SJSA1 (cell line): ENCODE measurements around the gene CEP170B. TPM values are rescaled to one million over a fixed set of nuclear protein-coding genes. Genes with fewer than 3 reads are reported as not detected.
"Not testable (repeated sequence)": the region's sequence is repeated elsewhere in the genome, so short reads cannot be mapped to it uniquely, and the experiment has no call there.

Experiments
- DNase-seq, 2 experiments: peaks; one replicate each; pipeline ENCODE4 v3.0.0-alpha.2; 2015 to 2020; ENCODE audit warnings: low spot score in 2 of 2, low read depth in 1 of 2
- H3K27ac ChIP-seq: fragments of 250-450 bp; sonication (Bioruptor Pico); 2 replicates; pipeline ENCODE4 v1.5.1; 2020; ENCODE audit warnings: mild to moderate bottlenecking, moderate library complexity
- H3K27me3 ChIP-seq: fragments of 250-450 bp; sonication (Bioruptor Pico); replicated peaks from 2 replicates; pipeline ENCODE4 v1.5.1; 2020; ENCODE audit warnings: mild to moderate bottlenecking, moderate library complexity
- H3K36me3 ChIP-seq: fragments of 250-450 bp; sonication (Bioruptor Pico); 2 replicates; pipeline ENCODE4 v1.5.1; 2020; ENCODE audit warnings: mild to moderate bottlenecking
- H3K4me1 ChIP-seq: fragments of 250-450 bp; sonication (Bioruptor Pico); replicated peaks from 2 replicates; pipeline ENCODE4 v1.6.1; 2021; ENCODE audit warnings: mild to moderate bottlenecking
- H3K4me3 ChIP-seq: fragments of 250-450 bp; sonication (Bioruptor Pico); 2 replicates; pipeline ENCODE4 v1.5.1; 2020; ENCODE audit warnings: mild to moderate bottlenecking
- H3K9me3 ChIP-seq: fragments of 250-450 bp; sonication (Bioruptor Pico); replicated peaks from 2 replicates; pipeline ENCODE4 v1.5.1; 2020; ENCODE audit warnings: mild to moderate bottlenecking
- total RNA-seq: library from RNA; depleted of rRNA; stranded (reverse); fragments of >200 nt; shearing (Covaris generic); gene quantifications from 2 replicates; pipeline ENCODE4 v1.2.3, GENCODE V29; 2014

CEP170B gene
- total RNA-seq, 1 experiment from 2014 or later: 9.3 TPM

GRCh38 chr14:104883681-104884361 is 18.8 kb downstream of the CEP170B start:
- no peaks in the 10 kb centered on the region for H3K4me1 ChIP-seq
- H3K36me3 ChIP-seq: peaks cover 20% of the 10 kb centered on the region
- H3K27ac ChIP-seq: no peak overlapping the region
- H3K4me3 ChIP-seq: no peak overlapping the region
- no peaks in the 10 kb centered on the region for H3K9me3 ChIP-seq
- H3K27me3 ChIP-seq: no peaks in the 10 kb centered on the region
- DNase-seq: no peak

DNA sequence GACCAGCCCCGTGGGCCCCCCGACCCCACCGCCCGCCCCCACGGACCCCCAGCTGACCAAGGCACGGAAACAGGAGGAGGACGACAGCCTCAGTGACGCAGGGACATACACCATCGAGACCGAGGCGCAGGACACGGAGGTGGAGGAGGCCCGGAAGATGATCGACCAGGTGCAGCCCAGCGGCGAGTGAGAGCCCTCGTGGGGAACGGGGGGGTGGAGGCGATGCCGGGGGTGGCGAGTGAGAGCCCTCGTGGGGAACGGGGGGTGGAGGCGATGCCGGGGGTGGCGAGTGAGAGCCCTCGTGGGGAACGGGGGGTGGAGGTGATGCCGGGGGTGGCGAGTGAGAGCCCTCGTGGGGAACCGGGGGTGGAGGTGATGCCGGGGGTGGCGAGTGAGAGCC is 19.3 kb downstream of the CEP170B start:
- not testable (repeated sequence) for DNase-seq, H3K9me3 ChIP-seq, H3K4me3 ChIP-seq, H3K27me3 ChIP-seq, H3K4me1 ChIP-seq, H3K27ac ChIP-seq
- H3K36me3 ChIP-seq: peaks cover 20% of the 10 kb centered on the region

DNA sequence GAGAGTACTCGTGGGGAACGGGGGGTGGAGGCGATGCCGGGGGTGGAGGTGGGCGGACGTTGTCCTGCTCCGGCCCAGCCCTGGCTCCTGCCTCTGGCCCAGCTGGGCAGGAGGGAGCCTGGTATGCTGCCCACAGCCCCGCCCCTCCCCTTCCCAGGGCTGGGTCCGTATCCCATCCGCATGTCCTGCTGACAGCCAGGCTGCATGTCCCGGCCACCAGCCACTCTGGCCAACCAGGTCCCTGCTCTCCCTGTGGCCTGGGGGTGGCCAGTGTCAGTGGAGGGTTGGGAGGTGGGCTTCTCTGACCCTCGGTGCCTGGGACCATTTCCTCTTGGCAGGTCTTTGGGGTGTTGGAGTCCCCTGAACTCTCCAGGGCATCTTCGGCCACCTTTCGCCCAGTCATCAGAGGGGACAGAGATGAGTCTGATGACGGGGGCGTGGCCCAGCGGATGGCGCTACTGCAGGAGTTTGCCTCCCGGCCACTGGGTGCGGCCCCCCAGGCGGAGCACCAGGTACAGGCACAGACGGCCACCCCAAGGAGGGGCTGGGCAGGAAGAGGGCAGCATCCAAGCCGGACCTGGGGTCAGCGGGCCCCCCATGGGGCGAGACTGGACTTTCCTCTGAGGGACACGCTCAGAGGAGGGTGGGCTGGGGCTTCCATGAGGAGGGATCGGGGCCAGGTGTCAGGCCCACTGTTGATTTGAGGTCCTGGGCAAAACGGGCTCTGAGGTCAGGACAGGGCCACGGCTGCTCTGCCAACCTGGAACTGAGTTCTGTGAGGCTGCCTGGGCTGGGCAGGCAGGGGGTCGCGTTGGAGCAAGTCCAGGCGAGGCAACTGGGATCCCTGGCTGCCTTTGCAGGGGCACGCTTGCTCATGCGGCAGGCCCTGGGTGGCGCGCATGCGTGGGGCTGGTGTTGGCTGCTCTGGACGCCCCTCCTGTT is 20.2 kb downstream of the CEP170B start:
- Histone ChIP-seq H3K27me3 (no peaks in the 10 kb centered on the region), H3K4me1 (no peaks in the 10 kb centered on the region), H3K27ac (no peak overlapping the region), H3K36me3 (peaks cover 20% of the 10 kb centered on the region), H3K4me3 (no peak overlapping the region), H3K9me3 (no peaks in the 10 kb centered on the region)
- DNase-seq: no peak

DNA sequence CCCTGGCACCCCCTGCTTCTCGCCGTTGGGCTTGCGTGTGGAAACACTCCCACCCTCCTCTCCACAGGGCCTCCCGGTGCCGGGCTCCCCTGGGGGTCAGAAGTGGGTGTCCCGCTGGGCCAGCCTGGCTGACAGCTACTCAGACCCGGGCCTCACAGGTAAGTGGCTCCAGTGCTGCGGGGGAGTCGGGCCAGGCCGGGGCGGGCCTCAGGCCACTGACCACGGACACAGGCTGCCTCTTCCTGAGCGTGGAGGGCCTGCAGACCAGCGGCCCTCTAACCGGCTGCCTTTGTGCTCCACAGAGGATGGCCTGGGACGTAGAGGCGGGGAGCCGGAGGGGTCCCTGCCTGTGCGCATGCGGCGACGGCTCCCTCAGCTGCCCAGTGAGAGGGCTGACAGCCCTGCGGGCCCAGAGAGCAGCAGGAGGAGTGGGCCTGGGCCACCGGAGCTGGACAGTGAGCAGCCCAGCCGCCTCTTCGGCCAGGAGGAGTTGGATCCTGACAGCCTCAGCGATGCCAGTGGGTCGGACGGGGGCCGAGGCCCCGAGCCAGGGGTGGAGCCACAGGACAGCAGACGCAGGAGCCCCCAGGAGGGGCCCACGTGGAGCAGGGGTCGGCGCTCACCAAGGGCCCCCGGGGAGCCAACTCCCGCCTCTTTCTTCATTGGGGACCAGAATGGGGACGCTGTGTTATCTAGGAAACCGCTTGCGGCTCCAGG is 21.1 kb downstream of the CEP170B start:
- Histone ChIP-seq H3K4me3 (no peak overlapping the region), H3K9me3 (no peaks in the 10 kb centered on the region), H3K27ac (no peak overlapping the region), H3K4me1 (no peaks in the 10 kb centered on the region), H3K27me3 (no peaks in the 10 kb centered on the region), H3K36me3 (peaks cover 16% of the 10 kb centered on the region)
- no peak for DNase-seq

GRCh38 chr14:104886690-104887622 is 21.9 kb downstream of the CEP170B start:
- Histone ChIP-seq H3K27me3 (no peaks in the 10 kb centered on the region), H3K27ac (no peak overlapping the region), H3K4me1 (no peaks in the 10 kb centered on the region), H3K9me3 (no peaks in the 10 kb centered on the region), H3K36me3 (peaks cover 16% of the 10 kb centered on the region), H3K4me3 (no peak overlapping the region)
- DNase-seq: no peak

DNA sequence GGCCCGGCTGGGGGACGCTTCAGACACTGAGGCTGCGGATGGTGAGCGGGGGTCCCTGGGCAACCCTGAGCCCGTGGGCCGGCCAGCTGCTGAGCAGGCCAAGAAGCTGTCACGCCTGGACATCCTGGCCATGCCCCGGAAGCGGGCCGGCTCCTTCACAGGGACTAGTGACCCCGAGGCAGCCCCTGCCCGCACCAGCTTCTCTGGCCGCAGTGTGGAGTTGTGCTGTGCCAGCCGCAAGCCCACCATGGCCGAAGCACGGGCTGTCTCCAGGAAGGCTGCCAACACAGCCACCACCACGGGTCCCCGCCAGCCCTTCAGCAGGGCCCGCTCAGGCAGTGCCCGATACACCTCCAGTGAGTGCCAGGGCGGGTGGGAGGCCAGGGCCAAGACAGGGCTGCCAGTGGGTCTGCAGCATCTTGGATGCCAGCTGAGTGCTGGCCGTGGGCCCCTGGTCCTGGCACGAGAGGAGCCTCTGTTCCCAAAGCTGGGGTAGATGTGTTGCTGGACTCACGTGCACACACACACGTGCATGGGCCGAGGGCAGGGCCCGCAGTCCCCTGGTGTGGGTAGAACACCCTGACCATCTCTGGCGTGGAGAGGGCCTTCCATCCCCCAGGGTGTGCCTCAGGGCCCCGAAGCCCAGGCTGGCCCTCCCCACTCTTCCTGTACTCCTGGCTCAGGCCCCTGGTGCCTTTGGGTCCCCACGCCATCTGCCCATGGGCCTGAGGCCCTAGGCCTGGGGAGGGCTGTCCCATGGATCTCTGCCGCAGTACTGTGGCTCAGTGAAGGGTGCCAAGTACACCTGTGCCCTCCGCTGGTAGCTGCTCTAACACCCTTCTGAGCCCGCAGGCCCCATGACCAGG is 22.8 kb downstream of the CEP170B start:
- Histone ChIP-seq H3K9me3 (no peaks in the 10 kb centered on the region), H3K27ac (no peak overlapping the region), H3K36me3 (peaks cover 16% of the 10 kb centered on the region), H3K4me3 (no peak overlapping the region), H3K4me1 (no peaks in the 10 kb centered on the region), H3K27me3 (no peaks in the 10 kb centered on the region)
- no peak for DNase-seq

DNA sequence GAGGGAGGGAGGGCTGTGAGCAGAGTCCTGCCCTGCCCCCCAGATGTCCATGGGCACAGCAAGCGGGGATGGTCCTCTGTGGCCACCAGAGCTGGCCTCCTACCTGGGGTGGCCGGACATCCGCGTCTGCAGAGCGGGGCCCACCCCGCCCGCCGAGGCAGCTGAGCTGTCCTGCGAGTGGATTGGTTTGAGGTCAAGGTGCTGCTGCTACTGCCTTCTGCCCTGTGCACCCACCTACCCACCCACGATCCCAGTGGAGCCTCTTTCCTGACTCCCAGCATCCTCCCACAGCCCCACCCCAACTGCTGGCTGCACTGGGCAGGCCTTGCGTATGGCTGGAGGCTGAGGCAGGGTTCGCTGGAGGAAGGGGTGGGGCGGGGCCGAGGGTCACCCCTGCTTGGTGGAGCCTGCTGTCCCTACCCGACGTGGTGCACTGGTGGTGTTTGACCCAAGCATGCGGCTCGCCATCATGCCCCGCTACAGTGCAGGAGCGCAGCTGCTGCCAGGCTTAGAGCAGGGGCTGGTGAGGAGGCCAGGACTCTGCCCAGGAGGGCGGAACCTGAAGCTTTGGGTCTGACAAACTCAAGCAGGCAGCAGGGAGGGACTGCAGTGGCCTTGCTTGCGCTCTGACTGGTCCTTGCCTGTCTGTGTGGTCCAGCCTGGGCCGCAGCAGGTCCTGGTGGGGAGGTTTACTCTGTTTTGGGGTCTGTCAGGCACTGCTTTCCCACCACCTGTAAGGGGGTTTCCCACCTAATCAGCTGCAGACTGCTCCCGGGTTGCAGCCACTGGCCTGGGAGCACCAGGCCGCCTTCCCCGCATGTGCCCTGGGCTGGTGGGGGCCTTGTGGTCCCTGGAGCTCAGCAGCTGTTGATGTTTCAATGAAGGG is 23.7 kb downstream of the CEP170B start:
- no peak overlapping the region for H3K27ac ChIP-seq
- H3K9me3 ChIP-seq: no peaks in the 10 kb centered on the region
- no peak for DNase-seq
- peaks cover 9% of the 10 kb centered on the region for H3K36me3 ChIP-seq
- no peaks in the 10 kb centered on the region for H3K4me1 ChIP-seq
- no peaks in the 10 kb centered on the region for H3K27me3 ChIP-seq
- H3K4me3 ChIP-seq: no peak overlapping the region

- H3K4me1 ChIP-seq: no peaks in the 10 kb centered on the region
- no peaks in the 10 kb centered on the region for H3K27me3 ChIP-seq
- DNase-seq: no peak
- no peak overlapping the region for H3K27ac ChIP-seq
- no peak overlapping the region for H3K4me3 ChIP-seq
- H3K9me3 ChIP-seq: no peaks in the 10 kb centered on the region
- H3K36me3 ChIP-seq: peaks cover 6% of the 10 kb centered on the region; the same call in 1 of the 2 replicates
Measured at GRCh38 chr14:104889375-104889757, 24.3 kb downstream of the CEP170B start.

DNA sequence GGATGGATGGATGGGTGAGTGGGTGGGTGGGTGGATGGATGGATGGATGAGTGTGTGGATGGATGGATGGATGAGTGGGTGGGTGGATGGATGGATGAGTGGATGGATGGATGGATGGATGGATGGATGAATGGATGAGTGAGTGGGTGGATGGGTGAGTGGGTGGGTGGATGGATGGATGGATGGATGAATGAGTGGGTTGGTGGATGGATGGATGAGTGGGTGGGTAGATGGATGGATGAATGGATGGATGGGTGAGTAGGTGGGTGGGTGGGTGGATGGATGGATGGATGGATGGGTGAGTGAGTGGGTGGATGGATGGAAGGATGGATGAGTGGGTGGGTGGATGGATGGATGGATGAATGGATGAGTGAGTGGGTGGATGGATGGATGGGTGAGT is 25.2 kb downstream of the CEP170B start:
- H3K36me3 ChIP-seq, DNase-seq: not testable (repeated sequence)

GRCh38 chr14:104891121-104891551 is 26.1 kb downstream of the CEP170B start:
- no peak for DNase-seq
- Histone ChIP-seq H3K27ac (no peak overlapping the region), H3K27me3 (no peaks in the 10 kb centered on the region), H3K9me3 (no peaks in the 10 kb centered on the region), H3K4me3 (no peak overlapping the region), H3K36me3 (peaks cover 6% of the 10 kb centered on the region; the same call in 1 of the 2 replicates), H3K4me1 (no peaks in the 10 kb centered on the region)

More for the DNA sequence above, 25.2 kb downstream of the CEP170B start:
- not testable (repeated sequence) for H3K4me3 ChIP-seq, H3K4me1 ChIP-seq, H3K27ac ChIP-seq, H3K27me3 ChIP-seq, H3K9me3 ChIP-seq

DNA sequence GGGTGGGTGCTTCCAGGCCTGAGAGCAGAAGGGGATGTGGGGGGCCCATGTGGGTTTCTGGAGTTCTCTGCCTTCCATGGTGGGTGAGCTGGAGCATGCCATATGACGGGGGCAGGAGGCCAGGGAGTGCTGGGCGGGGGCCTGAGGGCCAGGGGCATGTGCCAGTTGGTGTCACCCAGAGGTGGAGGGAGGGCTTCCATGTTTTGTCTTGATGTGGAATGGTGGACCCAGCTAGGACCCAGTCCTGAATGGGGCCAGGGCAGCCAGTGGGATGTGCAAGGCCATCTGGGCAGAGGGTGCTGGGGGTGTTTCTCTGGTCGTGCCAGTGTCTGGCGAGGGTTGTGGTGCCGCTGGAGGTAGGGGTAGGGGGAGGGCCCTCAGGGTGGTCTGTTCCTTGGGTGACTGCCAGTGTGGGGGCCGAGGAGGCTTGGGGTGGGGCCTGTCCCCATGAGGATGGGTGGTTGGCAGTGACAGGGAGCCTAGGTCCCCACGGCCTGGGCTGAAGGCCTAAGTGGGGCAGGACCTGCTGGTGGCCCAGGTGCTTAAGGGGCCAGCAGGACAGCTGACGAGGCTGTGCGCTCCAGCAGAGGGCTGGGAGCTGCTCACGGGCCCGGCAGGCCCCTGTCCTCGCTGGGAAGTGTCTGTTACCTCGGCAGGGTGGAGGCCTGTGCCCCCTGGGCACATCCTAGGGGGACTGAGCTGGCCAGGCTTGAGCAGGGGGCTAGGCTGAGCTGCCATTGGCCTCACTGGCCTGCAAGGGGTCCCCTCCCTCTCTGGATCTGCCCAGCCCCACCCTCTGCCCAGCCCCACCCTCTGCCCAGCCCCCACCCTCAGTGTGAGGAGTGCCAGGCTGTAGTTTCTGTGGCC is 26.8 kb downstream of the CEP170B start:
- H3K4me3 ChIP-seq: no peak overlapping the region
- no peak for DNase-seq
- no peaks in the 10 kb centered on the region for H3K4me1 ChIP-seq
- H3K27ac ChIP-seq: no peak overlapping the region
- H3K27me3 ChIP-seq: no peaks in the 10 kb centered on the region
- 0 out of 2 replicates have a peak, but pooled peaks cover 3% of the 10 kb centered on the region for H3K36me3 ChIP-seq
- H3K9me3 ChIP-seq: no peaks in the 10 kb centered on the region
